Endothelial cell of umbilical vein (primary cell): Measurements from ENCODE around the gene GEMIN7. TPM values are rescaled to one million over a fixed set of nuclear protein-coding genes. Genes with fewer than 3 reads are reported as not detected.

Source experiments
- BruUV-seq: library from RNA; stranded (reverse); fragments of 400-500 nt; replicated peaks from 2 replicates; lab custom pipeline; 2021; lab: Mats Ljungman, UMichigan
- CTCF ChIA-PET: fragments of 300-600, 350-600 bp; sonication (Branson Sonifier 250); formaldehyde crosslinking; loops from one replicate; lab custom pipeline; 2021; ENCODE audit warnings: antibody characterized with exemption, inconsistent platforms; lab: Charles Lee
- POLR2A ChIA-PET: fragments of 300-600, 350-600 bp; sonication (Branson Sonifier 250); formaldehyde crosslinking; loops from one replicate; lab custom pipeline; 2021; ENCODE audit warnings: antibody characterized with exemption, inconsistent platforms; lab: Charles Lee
- DNase-seq: peaks from one replicate; pipeline ENCODE4 v3.0.0-alpha.2; 2011; ENCODE audit warnings: low read depth, low spot score
- FAIRE-seq: peaks from 2 replicates; lab custom pipeline; 2011; peaks lifted over from hg19 to GRCh38; lab: Jason Lieb, UNC
- H2AFZ ChIP-seq: 2 replicates; pipeline ENCODE4 v1.6.0; 2012; ENCODE audit warnings: low read depth, low read length, control low read depth, inconsistent platforms
- H3K27ac ChIP-seq: 2 replicates; pipeline ENCODE4 v1.5.1; 2011; ENCODE audit warnings: low read depth, mild to moderate bottlenecking, control low read depth, low read length, moderate library complexity; ENCODE audit not compliant: insufficient read depth
- H3K27me3 ChIP-seq, 2 experiments: 2 replicates each; pipeline versions ENCODE4 v1.6.0 to v1.6.1; 2011; ENCODE audit warnings: low read length in 2 of 2, mixed read lengths in 1 of 2; ENCODE audit not compliant: control insufficient read depth in 2 of 2, insufficient read depth in 2 of 2
- H3K36me3 ChIP-seq, 2 experiments: 2 replicates in 1 of 2; 3 replicates in 1 of 2; pipeline ENCODE4 v1.5.1; 2011; ENCODE audit warnings: low read length in 2 of 2, mild to moderate bottlenecking in 1 of 2, moderate library complexity in 1 of 2; ENCODE audit not compliant: control insufficient read depth in 2 of 2, insufficient read depth in 2 of 2; ENCODE audit errors: extremely low read depth in 1 of 2
- H3K4me1 ChIP-seq: 3 replicates; pipeline ENCODE4 v1.5.1; 2011; ENCODE audit warnings: mild to moderate bottlenecking, low read length; ENCODE audit not compliant: control insufficient read depth, insufficient read depth; ENCODE audit errors: extremely low read depth
- H3K4me2 ChIP-seq: 2 replicates; pipeline ENCODE4 v1.6.1; 2011; ENCODE audit warnings: low read length, control low read depth, mixed read lengths; ENCODE audit not compliant: insufficient read depth
- H3K4me3 ChIP-seq, 3 experiments: fragments of 200-600 bp in 1 of 3; sonication (generic), shearing (Covaris generic) in 1 of 3; replicated peaks in 1 of 3; 2 replicates each; pipeline ENCODE4 v1.5.1; 2011 to 2016; ENCODE audit warnings: control low read depth in 3 of 3, low read length in 3 of 3, mild to moderate bottlenecking in 2 of 3, inconsistent platforms in 1 of 3, low read depth in 1 of 3, moderate library complexity in 1 of 3; ENCODE audit not compliant: insufficient read depth in 1 of 3
- H3K79me2 ChIP-seq: 2 replicates; pipeline ENCODE4 v1.6.0; 2012; ENCODE audit warnings: low read length, inconsistent platforms; ENCODE audit not compliant: control insufficient read depth, insufficient read depth
- H3K9ac ChIP-seq: replicated peaks from 2 replicates; pipeline ENCODE3; 2011; ENCODE audit warnings: low read length, control low read depth; ENCODE audit not compliant: insufficient read depth; ENCODE audit errors: extremely low read depth
- H3K9me1 ChIP-seq: replicated peaks from 3 replicates; pipeline ENCODE4 v1.6.0; 2011; ENCODE audit warnings: mild to moderate bottlenecking, low read length; ENCODE audit not compliant: control insufficient read depth, insufficient read depth; ENCODE audit errors: extremely low read depth
- H3K9me3 ChIP-seq: replicated peaks from 2 replicates; pipeline ENCODE4 v1.5.1; 2012; ENCODE audit warnings: low read length, inconsistent platforms; ENCODE audit not compliant: control insufficient read depth, insufficient read depth
- H4K20me1 ChIP-seq: replicated peaks from 2 replicates; pipeline ENCODE3; 2011; ENCODE audit warnings: mild to moderate bottlenecking, low read length; ENCODE audit not compliant: control insufficient read depth, insufficient read depth; ENCODE audit errors: extremely low read depth
- FOS ChIP-seq: IDR thresholded peaks from 2 replicates; pipeline ENCODE4 v1.6.1; 2011; ENCODE audit warnings: mild to moderate bottlenecking, low read length, moderate library complexity, borderline replicate concordance; ENCODE audit not compliant: insufficient read depth
- GATA2 ChIP-seq: IDR thresholded peaks from 2 replicates; pipeline ENCODE4 v1.7.0; 2011; ENCODE audit warnings: low read depth, mild to moderate bottlenecking, moderate library complexity, mixed read lengths, low read length; ENCODE audit not compliant: insufficient read length, insufficient read depth
- JUN ChIP-seq: IDR thresholded peaks from 2 replicates; pipeline ENCODE4 v1.6.1; 2011; ENCODE audit warnings: borderline replicate concordance, low read depth; ENCODE audit not compliant: insufficient read length, insufficient read depth
- POLR2A ChIP-seq: IDR thresholded peaks from 2 replicates; pipeline ENCODE4 v1.6.1; 2012; ENCODE audit warnings: low read depth, mild to moderate bottlenecking, control low read depth, low read length
- POLR2AphosphoS5 ChIP-seq: IDR thresholded peaks from 2 replicates; pipeline ENCODE4 v1.6.1; 2012; ENCODE audit warnings: low read depth, mild to moderate bottlenecking, control low read depth, low read length, moderate library complexity; ENCODE audit not compliant: insufficient read depth
- dilution Hi-C: fragments of 300-500 bp; cut with MboI; formaldehyde crosslinking; loops from one replicate; pipeline ENCODE4 v1.15.0; 2019; ENCODE audit warnings: low sequenced_read_pairs; ENCODE audit not compliant: extremely low pct_ligation_motif_present
- intact Hi-C: fragments of 100-400 bp; cut with micrococcal nuclease; formaldehyde crosslinking; loops from one replicate; pipeline ENCODE4 v1.10.0; 2022
- polyA plus RNA-seq, 4 experiments: library from polyadenylated mRNA; depleted of rRNA in 3 of 4; stranded (reverse) in 3 of 4; unstranded in 1 of 4; fragments of >200 nt; gene quantifications; 2 replicates each; pipeline versions ENCODE4 v1.2.1 to v1.2.3, GENCODE V29; 2011 to 2012; ENCODE audit warnings: missing spikeins in 1 of 4
- total RNA-seq: library from RNA; stranded (reverse); gene quantifications from 2 replicates; pipeline ENCODE4 v1.2.3, GENCODE V29; 2021
- TF ChIP-seq, protein P1 (sequence below): IDR thresholded peaks from 2 replicates; pipeline ENCODE4 v1.6.1; 2011; ENCODE audit not compliant: insufficient read depth, insufficient read length
- TF ChIP-seq, protein P2 (sequence below), 2 donors: IDR thresholded peaks; 1 replicate in 1 of 2; 2 replicates in 1 of 2; pipeline ENCODE4 v1.5.1; 2011; ENCODE audit warnings: low read length in 2 of 2, mild to moderate bottlenecking in 2 of 2, moderate library complexity in 2 of 2, control low read depth in 1 of 2, inconsistent platforms in 1 of 2, low read depth in 1 of 2; ENCODE audit not compliant: insufficient read depth in 1 of 2; ENCODE audit errors: extremely low read depth in 1 of 2

GEMIN7 gene
- total and polyA plus RNA-seq, 2 donors (not counting 3 experiments of a cell fraction or from before 2014, with no cell fraction given) = 34.2 to 53.7 TPM

DNA sequence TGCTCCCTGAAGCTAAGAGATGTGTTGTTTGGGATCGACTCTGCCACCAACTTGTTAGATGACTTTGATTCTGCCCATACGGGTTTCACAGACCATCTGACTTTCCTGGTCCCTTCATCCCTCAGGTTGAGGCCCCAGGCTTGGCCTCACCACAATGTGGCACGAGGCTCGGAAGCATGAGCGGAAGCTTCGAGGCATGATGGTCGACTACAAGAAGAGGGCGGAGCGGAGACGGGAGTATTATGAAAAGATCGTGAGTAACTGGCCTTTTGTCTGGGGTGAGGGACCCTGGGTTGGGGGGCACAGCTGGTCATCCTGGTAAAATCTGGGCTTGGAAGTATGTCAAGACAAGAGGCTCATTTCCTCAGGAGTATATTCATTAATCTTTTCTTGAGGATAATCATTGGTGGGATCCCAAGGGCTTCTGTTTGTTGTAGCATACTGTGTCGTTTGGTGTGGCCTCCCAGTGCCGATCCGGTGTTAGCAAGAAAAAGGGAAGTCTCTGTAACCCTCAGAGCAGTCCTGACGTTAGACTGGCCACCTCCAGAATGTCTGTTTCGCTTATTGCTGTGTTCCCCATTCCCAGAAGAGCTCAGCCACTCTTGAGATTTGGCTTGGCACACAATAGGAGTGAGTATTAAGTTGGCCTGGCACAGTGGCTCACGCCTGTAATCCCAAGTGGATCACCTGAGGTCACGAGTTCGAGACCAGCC, 38.8 kb upstream of the GEMIN7 start:
- peaks cover 5 to 34% of the 10 kb centered on the region in 2 experiments for H3K36me3 ChIP-seq
- H3K4me2 ChIP-seq = peak overlapping the region; percentile 89
- BruUV-seq = no TSS peak
- intact Hi-C loops = no loop called here
- peaks cover 46% of the 10 kb centered on the region for H3K79me2 ChIP-seq
- ChIA-PET POLR2A (no interaction called here), CTCF (interaction anchor here (0.7 to 3.2 kb wide), 5 partner anchors 19 to 51 kb away, joined by 3 to 23 read pairs (median 4); no protein-coding TSS in a partner anchor)
- FAIRE-seq (no peak), DNase-seq (no peak)
- H3K27me3 ChIP-seq = no peaks in the 10 kb centered on the region
- H3K4me1 ChIP-seq = peaks cover 11% of the 10 kb centered on the region
- no peak overlapping the region for H2AFZ ChIP-seq
- no peak for TF ChIP-seq POLR2A
- TF ChIP-seq JUN = no peak
- no peak for TF ChIP-seq POLR2AphosphoS5
- TF ChIP-seq, protein P1, sequence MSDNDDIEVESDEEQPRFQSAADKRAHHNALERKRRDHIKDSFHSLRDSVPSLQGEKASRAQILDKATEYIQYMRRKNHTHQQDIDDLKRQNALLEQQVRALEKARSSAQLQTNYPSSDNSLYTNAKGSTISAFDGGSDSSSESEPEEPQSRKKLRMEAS = no peak
- no peak for TF ChIP-seq GATA2
- no peak for TF ChIP-seq FOS
- TF ChIP-seq, protein P2, sequence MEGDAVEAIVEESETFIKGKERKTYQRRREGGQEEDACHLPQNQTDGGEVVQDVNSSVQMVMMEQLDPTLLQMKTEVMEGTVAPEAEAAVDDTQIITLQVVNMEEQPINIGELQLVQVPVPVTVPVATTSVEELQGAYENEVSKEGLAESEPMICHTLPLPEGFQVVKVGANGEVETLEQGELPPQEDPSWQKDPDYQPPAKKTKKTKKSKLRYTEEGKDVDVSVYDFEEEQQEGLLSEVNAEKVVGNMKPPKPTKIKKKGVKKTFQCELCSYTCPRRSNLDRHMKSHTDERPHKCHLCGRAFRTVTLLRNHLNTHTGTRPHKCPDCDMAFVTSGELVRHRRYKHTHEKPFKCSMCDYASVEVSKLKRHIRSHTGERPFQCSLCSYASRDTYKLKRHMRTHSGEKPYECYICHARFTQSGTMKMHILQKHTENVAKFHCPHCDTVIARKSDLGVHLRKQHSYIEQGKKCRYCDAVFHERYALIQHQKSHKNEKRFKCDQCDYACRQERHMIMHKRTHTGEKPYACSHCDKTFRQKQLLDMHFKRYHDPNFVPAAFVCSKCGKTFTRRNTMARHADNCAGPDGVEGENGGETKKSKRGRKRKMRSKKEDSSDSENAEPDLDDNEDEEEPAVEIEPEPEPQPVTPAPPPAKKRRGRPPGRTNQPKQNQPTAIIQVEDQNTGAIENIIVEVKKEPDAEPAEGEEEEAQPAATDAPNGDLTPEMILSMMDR (IDR thresholded peaks at IDR 0.05; ENCODE audit: extremely low read depth in 1 of 2, insufficient read depth in 1 of 2, low read depth in 1 of 2, low read length in 2 of 2) = no peak
- H3K4me3 ChIP-seq = peak overlapping the region in 1 of 3 experiments; percentile 69
- no peak overlapping the region for H3K27ac ChIP-seq
- no peaks in the 10 kb centered on the region for H3K9me3 ChIP-seq
- dilution Hi-C loops = no loop called here
- peaks cover 3% of the 10 kb centered on the region for H4K20me1 ChIP-seq
- H3K9ac ChIP-seq = peak overlapping the region; percentile 83
- no peaks in the 10 kb centered on the region for H3K9me1 ChIP-seq
